Endothelial cell of umbilical vein (primary cell): ENCODE results near the gene C22orf39.

Experiments
- CTCF ChIP-seq, 2 donors: IDR thresholded peaks; 1 replicate in 1 of 2; 2 replicates in 1 of 2; pipeline ENCODE4 v1.5.1; 2011; ENCODE audit warnings: low read length in 2 of 2, mild to moderate bottlenecking in 2 of 2, moderate library complexity in 2 of 2, control low read depth in 1 of 2, inconsistent platforms in 1 of 2, low read depth in 1 of 2; ENCODE audit not compliant: insufficient read depth in 1 of 2; ENCODE audit errors: extremely low read depth in 1 of 2
- POLR2A ChIP-seq: IDR thresholded peaks from 2 replicates; pipeline ENCODE4 v1.6.1; 2012; ENCODE audit warnings: low read depth, mild to moderate bottlenecking, control low read depth, low read length

GRCh38 chr22:19480789-19481188, 33.3 kb upstream of the C22orf39 start:
- no peak for TF ChIP-seq CTCF (IDR thresholded peaks at IDR 0.05; ENCODE audit: extremely low read depth in 1 of 2, insufficient read depth in 1 of 2, low read depth in 1 of 2, low read length in 2 of 2)
- no peak for TF ChIP-seq POLR2A
